Neuronal stem cell (in vitro differentiated cells): ENCODE results near the gene ARHGEF37.

Experiments
- DNase-seq: peaks from one replicate; pipeline ENCODE4 v3.0.0-alpha.2; 2013; ENCODE audit warnings: low spot score
- H2AFZ ChIP-seq: one replicate; pipeline ENCODE4 v1.6.1; 2013; ENCODE audit warnings: mild to moderate bottlenecking, low read length, inconsistent platforms
- H2AK5ac ChIP-seq: 2 replicates; pipeline ENCODE4 v1.6.1; 2013; ENCODE audit warnings: low read depth, mild to moderate bottlenecking, inconsistent platforms, low read length, moderate library complexity, mixed read lengths
- H2BK120ac ChIP-seq: 2 replicates; pipeline ENCODE4 v1.6.1; 2013; ENCODE audit warnings: low read depth, mild to moderate bottlenecking, inconsistent platforms, low read length, moderate library complexity, mixed read lengths
- H2BK12ac ChIP-seq: one replicate; pipeline ENCODE4 v1.6.1; 2013; ENCODE audit warnings: low read length, inconsistent platforms
- H2BK15ac ChIP-seq: 2 replicates; pipeline ENCODE4 v1.6.1; 2013; ENCODE audit warnings: mild to moderate bottlenecking, low read length, inconsistent platforms, mixed read lengths
- H2BK5ac ChIP-seq: one replicate; pipeline ENCODE4 v1.6.1; 2013; ENCODE audit warnings: inconsistent platforms, mild to moderate bottlenecking, low read length, moderate library complexity
- H3K14ac ChIP-seq: one replicate; pipeline ENCODE4 v1.6.1; 2013; ENCODE audit warnings: low read length, inconsistent platforms
- H3K18ac ChIP-seq: 2 replicates; pipeline ENCODE4 v1.6.1; 2013; ENCODE audit warnings: low read length, inconsistent platforms
- H3K23ac ChIP-seq: 2 replicates; pipeline ENCODE4 v1.6.1; 2013; ENCODE audit warnings: low read depth, mild to moderate bottlenecking, mixed read lengths, low read length, inconsistent platforms; ENCODE audit not compliant: poor library complexity
- H3K27ac ChIP-seq: replicated peaks from 3 replicates; pipeline ENCODE4 v1.5.1; 2013; ENCODE audit warnings: low read length, inconsistent platforms
- H3K27me3 ChIP-seq, 3 experiments: 2 replicates each; pipeline ENCODE4 v1.6.1; 2013; ENCODE audit warnings: low read length in 3 of 3, mild to moderate bottlenecking in 2 of 3, inconsistent platforms in 1 of 3, low read depth in 1 of 3, mixed read lengths in 1 of 3, moderate library complexity in 1 of 3; ENCODE audit not compliant: control insufficient read depth in 3 of 3, insufficient read depth in 3 of 3
- H3K36me3 ChIP-seq, 2 donors: replicated peaks in 1 of 2; 2 replicates each; pipeline ENCODE4 v1.6.1; 2013; ENCODE audit warnings: low read length in 2 of 2; ENCODE audit not compliant: control insufficient read depth in 2 of 2, insufficient read depth in 2 of 2
- H3K4ac ChIP-seq: 2 replicates; pipeline ENCODE4 v1.6.1; 2013; ENCODE audit warnings: inconsistent platforms, mild to moderate bottlenecking, low read length, moderate library complexity
- H3K4me1 ChIP-seq, 2 donors: 1 replicate in 1 of 2; 2 replicates in 1 of 2; pipeline ENCODE4 v1.6.1; 2013; ENCODE audit warnings: low read length in 2 of 2, low read depth in 1 of 2; ENCODE audit not compliant: control insufficient read depth in 2 of 2, insufficient read depth in 1 of 2
- H3K4me2 ChIP-seq: one replicate; pipeline ENCODE4 v1.6.1; 2013; ENCODE audit warnings: mild to moderate bottlenecking, low read length, inconsistent platforms; ENCODE audit not compliant: insufficient read depth, poor library complexity, severe bottlenecking
- H3K4me3 ChIP-seq, 2 donors: 2 replicates each; pipeline ENCODE4 v1.5.1; 2013; ENCODE audit warnings: low read length in 2 of 2, mild to moderate bottlenecking in 2 of 2, inconsistent platforms in 1 of 2, moderate library complexity in 1 of 2
- H3K79me1 ChIP-seq: one replicate; pipeline ENCODE4 v1.6.1; 2013; ENCODE audit warnings: low read depth, mild to moderate bottlenecking, inconsistent platforms, low read length, moderate library complexity
- H3K9ac ChIP-seq: one replicate; pipeline ENCODE4 v1.6.1; 2013; ENCODE audit warnings: mild to moderate bottlenecking, low read depth, low read length, inconsistent platforms; ENCODE audit not compliant: poor library complexity
- H3K9me3 ChIP-seq, 2 donors: replicated peaks in 1 of 2; 2 replicates each; pipeline versions ENCODE3 to v1.6.1; 2013; ENCODE audit warnings: low read length in 2 of 2, mild to moderate bottlenecking in 2 of 2, inconsistent platforms in 1 of 2, low read depth in 1 of 2, mixed read lengths in 1 of 2, moderate library complexity in 1 of 2; ENCODE audit not compliant: control insufficient read depth in 2 of 2, insufficient read depth in 1 of 2
- H4K8ac ChIP-seq: one replicate; pipeline ENCODE4 v1.6.1; 2013; ENCODE audit warnings: low read depth, mild to moderate bottlenecking, inconsistent platforms, low read length, moderate library complexity
- H4K91ac ChIP-seq: one replicate; pipeline ENCODE4 v1.6.1; 2013; ENCODE audit warnings: low read length, low read depth, mild to moderate bottlenecking, inconsistent platforms; ENCODE audit not compliant: poor library complexity
- WGBS, 2 donors: extraction: QIAGEN DNeasy Blood & Tissue Kit; methylation state at CpG; one replicate each; pipeline ENCODE4 v1.1.7; 2013; ENCODE audit warnings: missing lambda C conversion rate in 2 of 2, mixed read lengths in 1 of 2; ENCODE audit not compliant: insufficient read length in 2 of 2, insufficient replicate concordance in 1 of 2; ENCODE audit errors: extremely low coverage in 2 of 2; 5-methylcytosine and 5-hydroxymethylcytosine counted together

ARHGEF37 gene

DNA sequence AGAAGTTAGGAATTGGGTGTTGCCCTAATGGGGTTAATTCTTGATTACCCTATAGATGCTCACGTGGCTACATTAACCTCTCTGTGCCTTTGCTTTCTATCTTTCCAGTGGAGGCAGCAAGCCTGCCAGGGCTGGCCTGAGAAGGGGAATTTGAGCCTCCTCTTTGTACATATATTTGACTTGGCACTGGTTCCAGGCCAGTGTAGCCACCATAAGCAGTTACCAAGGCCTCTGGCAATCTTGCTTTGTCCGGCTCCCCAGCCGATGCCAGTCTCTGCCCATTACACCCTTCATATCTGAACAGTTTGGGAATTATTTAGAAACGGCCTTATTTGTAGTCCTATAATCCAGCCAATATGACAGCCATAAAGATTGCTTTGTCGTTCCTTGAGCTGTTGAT is 90.2 kb downstream of the ARHGEF37 start:
- Histone ChIP-seq H3K9me3 (peaks cover 0 to 6% of the 10 kb centered on the region in 2 donors), H3K79me1 (no peaks in the 10 kb centered on the region), H4K8ac (no peak overlapping the region), H3K14ac (no peak overlapping the region), H3K4me2 (no peak overlapping the region), H3K18ac (no peak overlapping the region), H3K4me3 (no peak overlapping the region), H3K36me3 (no peaks in the 10 kb centered on the region), H3K4me1 (no peaks in the 10 kb centered on the region), H3K4ac (no peak overlapping the region), H2BK5ac (no peak overlapping the region), H3K27me3 (no peaks in the 10 kb centered on the region), H2BK120ac (no peak overlapping the region), H2AFZ (no peak overlapping the region), H3K23ac (no peak overlapping the region), H2AK5ac (no peak overlapping the region), H2BK12ac (no peak overlapping the region), H2BK15ac (no peak overlapping the region), H3K27ac (no peak overlapping the region), H3K9ac (no peak overlapping the region), H4K91ac (no peak overlapping the region)
- DNase-seq, result no peak
- no CpG with 5 or more reads among the region's 5 CpGs for WGBS, 2 donors

GRCh38 chr5:149672701-149673476 is 91.6 kb downstream of the ARHGEF37 start:
- Histone ChIP-seq H3K4me3 (no peak overlapping the region), H3K9ac (no peak overlapping the region), H2BK5ac (no peak overlapping the region), H2BK12ac (no peak overlapping the region), H3K14ac (no peak overlapping the region), H3K36me3 (no peaks in the 10 kb centered on the region), H3K4me1 (no peaks in the 10 kb centered on the region), H4K8ac (no peak overlapping the region), H2BK120ac (no peak overlapping the region), H3K27ac (no peak overlapping the region), H2AK5ac (no peak overlapping the region), H3K9me3 (peaks cover 0 to 6% of the 10 kb centered on the region in 2 donors), H3K23ac (no peak overlapping the region), H3K27me3 (peaks cover 0 to 2% (median 0%) of the 10 kb centered on the region in 3 experiments), H2BK15ac (no peak overlapping the region), H3K18ac (no peak overlapping the region), H3K4me2 (no peak overlapping the region), H3K4ac (no peak overlapping the region), H2AFZ (no peak overlapping the region), H3K79me1 (no peaks in the 10 kb centered on the region), H4K91ac (no peak overlapping the region)
- no CpG with 5 or more reads among the region's 7 CpGs for WGBS, 2 donors
- DNase-seq, result no peak

DNA sequence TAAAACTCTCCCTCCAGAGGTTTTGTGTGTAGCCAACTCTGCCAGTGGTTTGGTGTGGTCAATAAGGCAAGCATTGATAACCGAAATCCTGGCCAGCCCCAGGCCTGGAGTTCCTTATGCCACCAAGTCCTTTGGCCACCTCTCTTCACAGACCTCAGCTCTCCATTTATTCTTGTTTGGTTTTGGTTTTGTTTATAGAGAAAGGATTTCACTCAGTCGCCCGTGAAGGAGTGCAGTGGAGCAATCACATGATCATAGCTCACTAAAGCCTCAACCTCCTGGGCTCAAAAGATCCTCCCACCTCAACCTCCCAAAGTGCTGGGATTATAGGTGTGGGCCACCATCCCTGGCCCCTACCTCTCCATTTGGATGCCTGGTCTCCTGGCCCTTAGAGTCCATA is 93.4 kb downstream of the ARHGEF37 start:
- Histone ChIP-seq H3K4ac (no peak overlapping the region), H4K8ac (no peak overlapping the region), H3K14ac (no peak overlapping the region), H3K36me3 (no peaks in the 10 kb centered on the region), H3K18ac (no peak overlapping the region), H2BK120ac (no peak overlapping the region), H2BK15ac (no peak overlapping the region), H3K27me3 (peaks cover 0 to 5% (median 0%) of the 10 kb centered on the region in 3 experiments), H3K9ac (no peak overlapping the region), H3K79me1 (no peaks in the 10 kb centered on the region), H2BK12ac (no peak overlapping the region), H3K27ac (no peak overlapping the region), H2BK5ac (no peak overlapping the region), H3K9me3 (peaks cover 0 to 6% of the 10 kb centered on the region in 2 donors), H3K23ac (no peak overlapping the region), H3K4me2 (no peak overlapping the region), H2AFZ (no peak overlapping the region), H3K4me1 (no peaks in the 10 kb centered on the region), H3K4me3 (no peak overlapping the region), H4K91ac (no peak overlapping the region), H2AK5ac (no peak overlapping the region)
- WGBS, 2 donors, result no CpG with 5 or more reads among the region's 3 CpGs
- DNase-seq, result no peak

- Histone ChIP-seq H2AFZ (no peak overlapping the region), H2BK120ac (no peak overlapping the region), H3K27me3 (peaks cover 0 to 5% (median 0%) of the 10 kb centered on the region in 3 experiments), H3K14ac (no peak overlapping the region), H2BK12ac (no peak overlapping the region), H3K4me1 (no peaks in the 10 kb centered on the region), H2BK5ac (no peak overlapping the region), H3K18ac (no peak overlapping the region), H3K23ac (no peak overlapping the region), H3K9me3 (peaks cover 0 to 6% of the 10 kb centered on the region in 2 donors), H3K36me3 (no peaks in the 10 kb centered on the region), H3K9ac (no peak overlapping the region), H2BK15ac (no peak overlapping the region), H4K8ac (no peak overlapping the region), H2AK5ac (no peak overlapping the region), H4K91ac (no peak overlapping the region), H3K4me2 (no peak overlapping the region), H3K4ac (no peak overlapping the region), H3K27ac (no peak overlapping the region), H3K79me1 (no peaks in the 10 kb centered on the region), H3K4me3 (no peak overlapping the region)
- no peak for DNase-seq
- no CpG with 5 or more reads among the region's 12 CpGs for WGBS, 2 donors
These were observed 94.4 kb downstream of the ARHGEF37 start for GRCh38 chr5:149675610-149676201.
